ENCODE data around the gene STX4. TPM values are rescaled to one million over a fixed set of nuclear protein-coding genes. Genes with fewer than 3 reads are reported as not detected.
A peak's percentile ranks its signal among the peaks of the same experiment; 100 is the strongest.

The STX4 gene
- total RNA-seq, 2 experiments from 2014 or later: 67.2 to 70.0 TPM

GRCh38 chr16:31002250-31002700, 31.1 kb upstream of the STX4 start:
- H3K36me3 Mint-ChIP-seq (ENCODE audit: low read depth): no peaks in the 10 kb centered on the region
- no peak for DNase-seq
- peaks cover 18% of the 10 kb centered on the region for H3K27me3 Mint-ChIP-seq
- no peak overlapping the region for H3K4me3 Mint-ChIP-seq
- no peak overlapping the region for H3K27ac Mint-ChIP-seq
- CTCF ChIA-PET: interaction anchor here (0.8 kb wide), 1 partner anchor 101 kb away, joined by 3 read pairs; no protein-coding TSS in a partner anchor
- no peaks in the 10 kb centered on the region for H3K4me1 Mint-ChIP-seq
- no peaks in the 10 kb centered on the region for H3K9me3 Mint-ChIP-seq
- POLR2A ChIA-PET: interaction anchor here (1.2 to 2.0 kb wide), 2 partner anchors 71 to 178 kb away, joined by 4 to 6 read pairs; partner anchors contain the start of genes FUS, ZNF646 and ZNF668

GRCh38 chr16:31002862-31003341, 30.5 kb upstream of the STX4 start:
- H3K9me3 Mint-ChIP-seq: no peaks in the 10 kb centered on the region
- no peak overlapping the region for H3K27ac Mint-ChIP-seq
- H3K4me1 Mint-ChIP-seq: no peaks in the 10 kb centered on the region
- ChIA-PET CTCF (interaction anchor here (0.8 kb wide), 1 partner anchor 100 kb away, joined by 3 read pairs; no protein-coding TSS in a partner anchor), POLR2A (interaction anchor here (1.2 to 2.0 kb wide), 2 partner anchors 71 to 178 kb away, joined by 4 to 6 read pairs; partner anchors contain the start of genes FUS, ZNF646 and ZNF668)
- H3K4me3 Mint-ChIP-seq: no peak overlapping the region
- H3K27me3 Mint-ChIP-seq: peaks cover 20% of the 10 kb centered on the region
- no peaks in the 10 kb centered on the region for H3K36me3 Mint-ChIP-seq (ENCODE audit: low read depth)
- DNase-seq: no peak

GRCh38 chr16:31003744-31004143, 29.6 kb upstream of the STX4 start:
- no peaks in the 10 kb centered on the region for H3K36me3 Mint-ChIP-seq (ENCODE audit: low read depth)
- no peaks in the 10 kb centered on the region for H3K9me3 Mint-ChIP-seq
- H3K4me3 Mint-ChIP-seq: no peak overlapping the region
- ChIA-PET POLR2A (interaction anchor here (2.0 kb wide), 1 partner anchor 70 kb away, joined by 6 read pairs; the partner anchor contains the start of genes ZNF646 and ZNF668), CTCF (interaction anchor here (1.1 kb wide), 1 partner anchor 17 kb away, joined by 4 read pairs; no protein-coding TSS in a partner anchor)
- no peak overlapping the region for H3K27ac Mint-ChIP-seq
- no peak for DNase-seq
- no peaks in the 10 kb centered on the region for H3K4me1 Mint-ChIP-seq
- H3K27me3 Mint-ChIP-seq: peaks cover 12% of the 10 kb centered on the region

- Mint-ChIP-seq H3K4me1 (no peaks in the 10 kb centered on the region), H3K36me3 (ENCODE audit: low read depth) (no peaks in the 10 kb centered on the region), H3K27me3 (peaks cover 20% of the 10 kb centered on the region), H3K4me3 (no peak overlapping the region), H3K27ac (no peak overlapping the region), H3K9me3 (no peaks in the 10 kb centered on the region)
- ChIA-PET CTCF (interaction anchor here (1.1 kb wide), 1 partner anchor 18 kb away, joined by 4 read pairs; no protein-coding TSS in a partner anchor), POLR2A (no interaction called here)
- DNase-seq: no peak
Measured at GRCh38 chr16:31004658-31005057, 28.7 kb upstream of the STX4 start.

- peaks cover 25% of the 10 kb centered on the region for H3K27me3 Mint-ChIP-seq
- no peak for DNase-seq
- H3K4me3 Mint-ChIP-seq: no peak overlapping the region
- ChIA-PET POLR2A (no interaction called here), CTCF (no interaction called here)
- no peaks in the 10 kb centered on the region for H3K36me3 Mint-ChIP-seq (ENCODE audit: low read depth)
- no peaks in the 10 kb centered on the region for H3K4me1 Mint-ChIP-seq
- H3K9me3 Mint-ChIP-seq: no peaks in the 10 kb centered on the region
- H3K27ac Mint-ChIP-seq: no peak overlapping the region
Measured at GRCh38 chr16:31005350-31006085, 27.8 kb upstream of the STX4 start.

- Mint-ChIP-seq H3K4me3 (no peak overlapping the region), H3K36me3 (ENCODE audit: low read depth) (no peaks in the 10 kb centered on the region), H3K27me3 (peaks cover 29% of the 10 kb centered on the region), H3K4me1 (peaks cover under 1% of the 10 kb centered on the region), H3K27ac (no peak overlapping the region), H3K9me3 (no peaks in the 10 kb centered on the region)
- no peak for DNase-seq
- ChIA-PET POLR2A (no interaction called here), CTCF (no interaction called here)
Measured at GRCh38 chr16:31006086-31006385, 27.3 kb upstream of the STX4 start.

GRCh38 chr16:31006589-31006988, 26.8 kb upstream of the STX4 start:
- DNase-seq: no peak
- peaks cover 4% of the 10 kb centered on the region for H3K4me1 Mint-ChIP-seq
- H3K9me3 Mint-ChIP-seq: no peaks in the 10 kb centered on the region
- peaks cover 35% of the 10 kb centered on the region for H3K27me3 Mint-ChIP-seq
- ChIA-PET POLR2A (interaction anchor here (1.1 kb wide), 2 partner anchors 8 to 10 kb away, joined by 3 read pairs; no protein-coding TSS in a partner anchor), CTCF (no interaction called here)
- no peak overlapping the region for H3K27ac Mint-ChIP-seq
- H3K4me3 Mint-ChIP-seq: no peak overlapping the region
- no peaks in the 10 kb centered on the region for H3K36me3 Mint-ChIP-seq (ENCODE audit: low read depth)

- Mint-ChIP-seq H3K9me3 (no peaks in the 10 kb centered on the region), H3K36me3 (ENCODE audit: low read depth) (no peaks in the 10 kb centered on the region), H3K4me3 (no peak overlapping the region), H3K4me1 (peaks cover 4% of the 10 kb centered on the region), H3K27ac (no peak overlapping the region), H3K27me3 (peaks cover 42% of the 10 kb centered on the region)
- DNase-seq: no peak
- POLR2A ChIA-PET: interaction anchor here (1.1 kb wide), 3 partner anchors 9 to 11 kb away, joined by 3 read pairs; no protein-coding TSS in a partner anchor
- CTCF ChIA-PET: no interaction called here
Measured at GRCh38 chr16:31007684-31008083, 25.7 kb upstream of the STX4 start.

- H3K27ac Mint-ChIP-seq: no peak overlapping the region
- H3K9me3 Mint-ChIP-seq: no peaks in the 10 kb centered on the region
- DNase-seq: no peak
- no peaks in the 10 kb centered on the region for H3K36me3 Mint-ChIP-seq (ENCODE audit: low read depth)
- POLR2A ChIA-PET: interaction anchor here (1.1 kb wide), 1 partner anchor 10 kb away, joined by 3 read pairs; no protein-coding TSS in a partner anchor
- H3K4me3 Mint-ChIP-seq: no peak overlapping the region
- peaks cover 45% of the 10 kb centered on the region for H3K27me3 Mint-ChIP-seq
- CTCF ChIA-PET: no interaction called here
- H3K4me1 Mint-ChIP-seq: peaks cover 4% of the 10 kb centered on the region
Measured at GRCh38 chr16:31008149-31008548, 25.2 kb upstream of the STX4 start.

- Mint-ChIP-seq H3K9me3 (no peaks in the 10 kb centered on the region), H3K36me3 (ENCODE audit: low read depth) (no peaks in the 10 kb centered on the region), H3K27ac (no peak overlapping the region), H3K4me3 (no peak overlapping the region), H3K4me1 (peaks cover 4% of the 10 kb centered on the region), H3K27me3 (peaks cover 49% of the 10 kb centered on the region)
- no peak for DNase-seq
- ChIA-PET CTCF (no interaction called here), POLR2A (interaction anchor here (1.1 kb wide), 1 partner anchor 10 kb away, joined by 3 read pairs; no protein-coding TSS in a partner anchor)
Measured at GRCh38 chr16:31008551-31008950, 24.8 kb upstream of the STX4 start.

- peaks cover 52% of the 10 kb centered on the region for H3K27me3 Mint-ChIP-seq
Measured at GRCh38 chr16:31009120-31009519, 24.2 kb upstream of the STX4 start.

GRCh38 chr16:31009894-31010584, 23.3 kb upstream of the STX4 start:
- H3K36me3 Mint-ChIP-seq (ENCODE audit: low read depth): no peaks in the 10 kb centered on the region
- ChIA-PET CTCF (no interaction called here), POLR2A (no interaction called here)
- H3K4me1 Mint-ChIP-seq: peaks cover 4% of the 10 kb centered on the region
- H3K9me3 Mint-ChIP-seq: no peaks in the 10 kb centered on the region
- peaks cover 57% of the 10 kb centered on the region for H3K27me3 Mint-ChIP-seq
- no peak overlapping the region for H3K4me3 Mint-ChIP-seq
- no peak overlapping the region for H3K27ac Mint-ChIP-seq
- DNase-seq: no peak

More at GRCh38 chr16:31009120-31009519, 24.2 kb upstream of the STX4 start:
- H3K9me3 Mint-ChIP-seq: no peaks in the 10 kb centered on the region
- no peak overlapping the region for H3K4me3 Mint-ChIP-seq
- DNase-seq: no peak
- H3K27ac Mint-ChIP-seq: no peak overlapping the region
- no peaks in the 10 kb centered on the region for H3K36me3 Mint-ChIP-seq (ENCODE audit: low read depth)
- CTCF ChIA-PET: no interaction called here
- H3K4me1 Mint-ChIP-seq: peaks cover 4% of the 10 kb centered on the region
- POLR2A ChIA-PET: no interaction called here

GRCh38 chr16:31010585-31011325, 22.6 kb upstream of the STX4 start, which contains the start of gene STX1B:
Gene STX1B, minus strand, starts transcription at chr16:31010638. Its CDS starts 242 bp downstream, at chr16:31010396.
- Mint-ChIP-seq H3K4me1 (peaks cover 4% of the 10 kb centered on the region), H3K9me3 (no peaks in the 10 kb centered on the region), H3K27ac (no peak within 1 kb of the TSS), H3K27me3 (peaks cover 59% of the 10 kb centered on the region), H3K36me3 (ENCODE audit: low read depth) (no peaks in the 10 kb centered on the region), H3K4me3 (peak within 1 kb of the TSS; percentile 14)
- ChIA-PET CTCF (no interaction called here), POLR2A (no interaction called here)
- peak; percentile 31 for DNase-seq
